Measurements from ENCODE around the gene HTT.

- TF ChIP-seq EP300 (IDR thresholded peaks at IDR 0.05) (no peak), POLR2A (IDR thresholded peaks at IDR 0.05) (no peak), POLR2AphosphoS5 (IDR thresholded peaks at IDR 0.05) (no peak)
- TF ChIP-seq, protein P1, sequence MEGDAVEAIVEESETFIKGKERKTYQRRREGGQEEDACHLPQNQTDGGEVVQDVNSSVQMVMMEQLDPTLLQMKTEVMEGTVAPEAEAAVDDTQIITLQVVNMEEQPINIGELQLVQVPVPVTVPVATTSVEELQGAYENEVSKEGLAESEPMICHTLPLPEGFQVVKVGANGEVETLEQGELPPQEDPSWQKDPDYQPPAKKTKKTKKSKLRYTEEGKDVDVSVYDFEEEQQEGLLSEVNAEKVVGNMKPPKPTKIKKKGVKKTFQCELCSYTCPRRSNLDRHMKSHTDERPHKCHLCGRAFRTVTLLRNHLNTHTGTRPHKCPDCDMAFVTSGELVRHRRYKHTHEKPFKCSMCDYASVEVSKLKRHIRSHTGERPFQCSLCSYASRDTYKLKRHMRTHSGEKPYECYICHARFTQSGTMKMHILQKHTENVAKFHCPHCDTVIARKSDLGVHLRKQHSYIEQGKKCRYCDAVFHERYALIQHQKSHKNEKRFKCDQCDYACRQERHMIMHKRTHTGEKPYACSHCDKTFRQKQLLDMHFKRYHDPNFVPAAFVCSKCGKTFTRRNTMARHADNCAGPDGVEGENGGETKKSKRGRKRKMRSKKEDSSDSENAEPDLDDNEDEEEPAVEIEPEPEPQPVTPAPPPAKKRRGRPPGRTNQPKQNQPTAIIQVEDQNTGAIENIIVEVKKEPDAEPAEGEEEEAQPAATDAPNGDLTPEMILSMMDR (IDR thresholded peaks at IDR 0.05) = no peak
These were observed 43.7 kb upstream of the HTT start for GRCh38 chr4:3030566-3031356.

Data from suprapubic skin (tissue), 4 donors.